Peyer's patch (tissue), 4 donors: Measurements from ENCODE around the gene CDC27. TPM values are rescaled to one million over a fixed set of nuclear protein-coding genes. Genes with fewer than 3 reads are reported as not detected.
"Not testable (repeated sequence)": the region's sequence is repeated elsewhere in the genome, so short reads cannot be mapped to it uniquely, and the experiment has no call there.

Experiments used
- DNase-seq, 3 donors: peaks; one replicate each; pipeline ENCODE4 v3.0.0-alpha.2; 2017 to 2019
- H3K27ac ChIP-seq, 4 donors: fragments of 200-600 bp; sonication (generic); one replicate each; pipeline ENCODE4 v1.5.1; 2016 to 2019
- H3K27me3 ChIP-seq, 2 donors: fragments of 200-600 bp; sonication (generic); one replicate each; pipeline ENCODE4 v1.5.1; 2019
- H3K36me3 ChIP-seq, 3 donors: fragments of 200-600 bp; sonication (generic); one replicate each; pipeline ENCODE4 v1.5.1; 2016 to 2019
- H3K4me1 ChIP-seq, 4 donors: fragments of 200-600 bp; sonication (generic); one replicate each; pipeline ENCODE4 v1.5.1; 2016 to 2019
- H3K4me3 ChIP-seq, 4 donors: fragments of 200-600 bp; sonication (generic); 1 replicate in 3 of 4; 2 replicates in 1 of 4; pipeline ENCODE4 v1.5.1; 2016 to 2019; ENCODE audit warnings: mild to moderate bottlenecking in 1 of 4
- H3K9me3 ChIP-seq, 4 donors: fragments of 200-600 bp; sonication (generic); one replicate each; pipeline ENCODE4 v1.5.1; 2016 to 2019; ENCODE audit warnings: mild to moderate bottlenecking in 1 of 4
- CTCF ChIP-seq, 6 experiments: fragments of 450-650 bp in 4 of 6; fragments of 200-600 bp in 2 of 6; sonication (generic) in 1 of 6; IDR thresholded peaks; one replicate each; pipeline ENCODE4 v1.5.1; 2017 to 2019; ENCODE audit warnings: antibody characterized with exemption in 6 of 6, mild to moderate bottlenecking in 3 of 6, moderate library complexity in 1 of 6
- POLR2A ChIP-seq, 2 donors: fragments of 450-650 bp; IDR thresholded peaks; one replicate each; pipeline ENCODE4 v1.5.1; 2017; ENCODE audit warnings: antibody characterized with exemption in 2 of 2, mild to moderate bottlenecking in 2 of 2, moderate library complexity in 2 of 2
- total RNA-seq, 4 donors: library from RNA; depleted of rRNA; stranded (reverse); fragments of >200 nt; gene quantifications; one replicate each; pipeline ENCODE4 v1.1.0, GENCODE V29; 2016

CDC27 gene
- total RNA-seq, 4 donors from 2014 or later, result 29.9 to 72.6 (median 47.4) TPM

GRCh38 chr17:47106130-47106529 is 83.0 kb downstream of the CDC27 start:
- Histone ChIP-seq H3K27ac (no peak overlapping the region), H3K9me3 (no peaks in the 10 kb centered on the region), H3K36me3 (no peaks in the 10 kb centered on the region), H3K4me3 (no peak overlapping the region), H3K4me1 (no peaks in the 10 kb centered on the region), H3K27me3 (no peaks in the 10 kb centered on the region)
- no peak for TF ChIP-seq POLR2A (IDR thresholded peaks at IDR 0.05)
- no peak for DNase-seq

- H3K4me1 ChIP-seq, H3K9me3 ChIP-seq, H3K36me3 ChIP-seq, DNase-seq, H3K4me3 ChIP-seq, H3K27me3 ChIP-seq, H3K27ac ChIP-seq: not testable (repeated sequence)
Observed at GRCh38 chr17:47105246-47105645, 83.8 kb downstream of the CDC27 start.

- no peak overlapping the region for H3K4me3 ChIP-seq
- H3K27me3 ChIP-seq, result no peaks in the 10 kb centered on the region
- no peaks in the 10 kb centered on the region for H3K36me3 ChIP-seq
- no peak overlapping the region for H3K27ac ChIP-seq
- DNase-seq, result no peak
- peaks cover 0 to 10% (median 5%) of the 10 kb centered on the region in 4 donors for H3K4me1 ChIP-seq
- no peaks in the 10 kb centered on the region for H3K9me3 ChIP-seq
- TF ChIP-seq POLR2A (IDR thresholded peaks at IDR 0.05), result no peak
- no peak for TF ChIP-seq CTCF (IDR thresholded peaks at IDR 0.05)
Observed at GRCh38 chr17:47102914-47103313, 86.2 kb downstream of the CDC27 start.

- Histone ChIP-seq H3K36me3 (no peaks in the 10 kb centered on the region), H3K9me3 (no peaks in the 10 kb centered on the region), H3K27me3 (no peaks in the 10 kb centered on the region), H3K27ac (peak overlapping the region; percentile 75 to 90 (median 86)), H3K4me3 (peak overlapping the region; percentile 87 to 100 (median 95)), H3K4me1 (peaks cover 0 to 10% (median 5%) of the 10 kb centered on the region in 4 donors)
- DNase-seq, result peak; percentile 89 to 97 (median 93)
- peak in 1 of 2 donors; percentile 41 for TF ChIP-seq POLR2A (IDR thresholded peaks at IDR 0.05)
- TF ChIP-seq CTCF (IDR thresholded peaks at IDR 0.05), result peak in 1 of 6 experiments; percentile 19
Observed at GRCh38 chr17:47099987-47100711, 88.9 kb downstream of the CDC27 start.

GRCh38 chr17:47099451-47099986 is 89.6 kb downstream of the CDC27 start:
- no peak for DNase-seq
- no peaks in the 10 kb centered on the region for H3K27me3 ChIP-seq
- peaks cover 0 to 10% (median 5%) of the 10 kb centered on the region in 4 donors for H3K4me1 ChIP-seq
- H3K27ac ChIP-seq, result peak overlapping the region; percentile 75 to 90 (median 86)
- no peaks in the 10 kb centered on the region for H3K9me3 ChIP-seq
- H3K4me3 ChIP-seq, result peak overlapping the region; percentile 87 to 100 (median 95)
- no peaks in the 10 kb centered on the region for H3K36me3 ChIP-seq
- TF ChIP-seq POLR2A (IDR thresholded peaks at IDR 0.05), result no peak
- no peak for TF ChIP-seq CTCF (IDR thresholded peaks at IDR 0.05)

- Histone ChIP-seq H3K4me1 (peaks cover 0 to 10% (median 5%) of the 10 kb centered on the region in 4 donors), H3K4me3 (no peak overlapping the region), H3K27ac (no peak overlapping the region), H3K27me3 (no peaks in the 10 kb centered on the region), H3K36me3 (no peaks in the 10 kb centered on the region), H3K9me3 (no peaks in the 10 kb centered on the region)
- no peak for DNase-seq
- TF ChIP-seq POLR2A (IDR thresholded peaks at IDR 0.05), result no peak
- TF ChIP-seq CTCF (IDR thresholded peaks at IDR 0.05), result no peak
Observed at GRCh38 chr17:47096343-47096742, 92.8 kb downstream of the CDC27 start.
